Measurements from ENCODE around the gene KRT1.

DNA sequence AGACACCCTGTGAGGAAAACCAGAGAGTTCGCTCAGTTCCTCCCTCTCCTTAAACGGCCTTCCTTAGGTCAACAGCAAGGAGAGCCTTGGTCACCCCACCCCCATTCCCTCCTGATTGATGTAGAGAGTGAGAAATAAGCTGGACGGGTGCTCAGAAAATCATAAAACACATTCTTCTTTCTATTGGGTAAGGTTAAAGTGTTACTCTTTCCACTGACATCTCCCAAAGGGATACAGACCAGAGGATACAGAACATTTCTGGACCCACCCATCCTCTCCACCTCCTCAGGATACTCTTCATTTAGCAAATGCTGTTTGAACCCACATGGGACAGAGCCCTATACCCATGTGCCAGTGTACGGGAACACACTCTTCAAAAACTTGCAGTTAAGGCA is 34.7 kb upstream of the KRT1 start:
- TF ChIP-seq POLR2A (IDR thresholded peaks at IDR 0.05; ENCODE audit: low read length) (no peak), GATA1 (IDR thresholded peaks at IDR 0.05; ENCODE audit: low read depth, low read length) (no peak)

Data from erythroblast (primary cell).